ENCODE data around the gene SLC2A11.
"Not testable (repeated sequence)": the region's sequence is repeated elsewhere in the genome, so short reads cannot be mapped to it uniquely, and the experiment has no call there.

Gene SLC2A11

DNA sequence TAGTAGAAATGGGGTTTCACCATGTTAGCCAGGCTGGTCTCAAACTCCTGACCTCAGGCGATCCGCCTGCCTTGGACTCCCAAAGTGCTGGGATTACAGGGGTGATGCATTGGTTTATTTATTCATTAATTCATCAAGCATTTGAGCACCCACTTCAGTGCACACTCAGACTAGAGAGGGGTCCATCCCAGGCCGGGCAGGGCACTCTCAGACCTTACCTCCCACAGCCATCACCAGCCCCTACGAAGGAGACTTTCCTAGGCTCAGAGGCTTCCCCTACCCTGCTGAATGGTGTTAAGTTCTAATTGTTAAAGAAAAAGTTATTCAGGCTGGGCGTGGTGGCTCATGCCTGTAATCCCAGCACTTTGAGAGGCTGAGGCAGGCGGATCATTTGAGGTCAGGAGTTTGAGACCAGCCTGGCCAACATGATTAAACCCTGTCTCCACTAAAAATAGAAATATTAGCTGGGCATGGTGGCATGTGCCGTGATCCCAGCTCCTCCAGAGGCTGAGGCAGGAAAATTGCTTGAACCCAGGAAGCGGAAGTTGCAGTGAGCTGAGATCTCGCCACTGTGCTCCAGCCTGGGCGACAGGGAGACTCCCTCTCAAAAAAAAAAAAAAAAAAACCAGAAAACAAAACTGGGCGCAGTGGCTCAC lies 7.0 kb downstream of the SLC2A11 start:
- WGBS: 95% methylated on average over 6 of the region's 11 CpGs
- not testable (repeated sequence) for H2BK5ac ChIP-seq (ENCODE audit: low read depth, low read length, poor library complexity, severe bottlenecking); H2AFZ ChIP-seq (ENCODE audit: low read depth, low read length); H3K14ac ChIP-seq (ENCODE audit: low read length in 2 of 2); H3K23ac ChIP-seq (ENCODE audit: low read length in 2 of 2); H3K4ac ChIP-seq (ENCODE audit: low read depth in 1 of 2, low read length in 2 of 2); H3K27ac ChIP-seq (ENCODE audit: low read length, poor library complexity, severe bottlenecking); H3K79me1 ChIP-seq (replicated peaks; ENCODE audit: low read length, poor library complexity, severe bottlenecking); H3K18ac ChIP-seq (ENCODE audit: low read depth in 1 of 2, low read length in 2 of 2); H4K8ac ChIP-seq (ENCODE audit: low read length); H3K27me3 ChIP-seq (ENCODE audit: control insufficient read depth in 1 of 2, insufficient read depth in 1 of 2, low read length in 2 of 2); H3K9ac ChIP-seq (ENCODE audit: low read length); H3K4me1 ChIP-seq (ENCODE audit: control insufficient read depth, insufficient read depth, low read depth, low read length); H4K91ac ChIP-seq (ENCODE audit: low read length); H2BK12ac ChIP-seq (ENCODE audit: low read length in 2 of 2); H2BK15ac ChIP-seq (ENCODE audit: low read depth, poor library complexity, severe bottlenecking); H2AK5ac ChIP-seq (ENCODE audit: low read length, severe bottlenecking); H3K4me3 ChIP-seq (ENCODE audit: insufficient read depth in 1 of 2, low read depth in 1 of 2, low read length in 2 of 2); H3K4me2 ChIP-seq (ENCODE audit: low read length, poor library complexity, severe bottlenecking); H3K9me3 ChIP-seq (ENCODE audit: control insufficient read depth, low read length); H2BK120ac ChIP-seq (ENCODE audit: low read depth, low read length); DNase-seq
- peaks cover 22 to 60% of the 10 kb centered on the region in 2 experiments for H3K36me3 ChIP-seq (ENCODE audit: control insufficient read depth in 1 of 2, insufficient read depth in 2 of 2, low read depth in 1 of 2, low read length in 2 of 2)

DNA sequence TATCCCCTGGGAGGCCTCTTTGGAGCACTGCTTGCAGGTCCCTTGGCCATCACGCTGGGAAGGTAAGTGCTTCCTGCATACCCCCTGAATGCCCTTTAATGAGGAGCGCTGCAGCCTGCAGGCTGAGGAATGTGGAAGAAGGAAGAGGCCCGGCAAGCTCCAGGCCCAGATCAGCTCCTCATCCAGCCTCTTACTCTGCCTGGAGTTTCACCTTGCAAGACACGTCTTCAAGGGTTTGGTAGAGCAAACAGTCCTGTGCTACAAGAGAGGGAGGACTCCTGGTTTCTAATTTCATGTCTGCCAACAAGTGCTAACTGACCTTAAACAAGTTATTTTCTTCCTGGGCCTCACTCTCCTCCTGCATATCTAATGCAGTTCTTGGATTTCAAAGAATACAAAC lies 10.9 kb downstream of the SLC2A11 start:
- H3K36me3 ChIP-seq (ENCODE audit: control insufficient read depth in 1 of 2, insufficient read depth in 2 of 2, low read depth in 1 of 2, low read length in 2 of 2): peaks cover 33 to 56% of the 10 kb centered on the region in 2 experiments
- H3K79me1 ChIP-seq (replicated peaks; ENCODE audit: low read length, poor library complexity, severe bottlenecking): peaks cover 5% of the 10 kb centered on the region
- WGBS: 93% methylated on average over 3 of the region's 4 CpGs
- no peak overlapping the region for H3K27ac ChIP-seq (ENCODE audit: low read length, poor library complexity, severe bottlenecking)
- no peak for DNase-seq
- H3K27me3 ChIP-seq (ENCODE audit: control insufficient read depth in 1 of 2, insufficient read depth in 1 of 2, low read length in 2 of 2): no peaks in the 10 kb centered on the region
- H4K91ac ChIP-seq (ENCODE audit: low read length): no peak overlapping the region
- H3K18ac ChIP-seq (ENCODE audit: low read depth in 1 of 2, low read length in 2 of 2): no peak overlapping the region
- no peak overlapping the region for H3K4ac ChIP-seq (ENCODE audit: low read depth in 1 of 2, low read length in 2 of 2)
- H2BK12ac ChIP-seq (ENCODE audit: low read length in 2 of 2): no peak overlapping the region
- H3K9me3 ChIP-seq (ENCODE audit: control insufficient read depth, low read length): no peaks in the 10 kb centered on the region
- no peak overlapping the region for H2BK5ac ChIP-seq (ENCODE audit: low read depth, low read length, poor library complexity, severe bottlenecking)
- H3K23ac ChIP-seq (ENCODE audit: low read length in 2 of 2): no peak overlapping the region
- no peak overlapping the region for H2BK15ac ChIP-seq (ENCODE audit: low read depth, poor library complexity, severe bottlenecking)
- no peak overlapping the region for H2BK120ac ChIP-seq (ENCODE audit: low read depth, low read length)
- H2AK5ac ChIP-seq (ENCODE audit: low read length, severe bottlenecking): no peak overlapping the region
- H3K4me3 ChIP-seq (ENCODE audit: insufficient read depth in 1 of 2, low read depth in 1 of 2, low read length in 2 of 2): no peak overlapping the region
- no peak overlapping the region for H3K9ac ChIP-seq (ENCODE audit: low read length)
- no peak overlapping the region for H3K14ac ChIP-seq (ENCODE audit: low read length in 2 of 2)
- H2AFZ ChIP-seq (ENCODE audit: low read depth, low read length): no peak overlapping the region
- H3K4me2 ChIP-seq (ENCODE audit: low read length, poor library complexity, severe bottlenecking): no peak overlapping the region
- H4K8ac ChIP-seq (ENCODE audit: low read length): no peak overlapping the region
- H3K4me1 ChIP-seq (ENCODE audit: control insufficient read depth, insufficient read depth, low read depth, low read length): no peaks in the 10 kb centered on the region

DNA sequence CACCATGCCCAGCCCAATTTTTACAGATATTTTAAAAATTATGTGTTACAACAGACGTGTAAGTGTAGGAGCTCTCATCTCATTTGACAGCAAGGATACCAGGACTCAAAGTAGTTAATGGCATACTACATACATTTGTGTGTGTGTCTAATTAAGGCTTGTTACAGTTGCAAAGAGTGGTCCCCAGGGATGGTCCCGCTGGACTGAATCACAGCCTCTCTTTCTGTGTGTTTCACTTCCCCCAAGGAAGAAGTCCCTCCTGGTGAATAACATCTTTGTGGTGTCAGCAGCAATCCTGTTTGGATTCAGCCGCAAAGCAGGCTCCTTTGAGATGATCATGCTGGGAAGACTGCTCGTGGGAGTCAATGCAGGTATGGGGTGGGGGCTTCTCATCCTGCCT lies 17.2 kb downstream of the SLC2A11 start:
- Histone ChIP-seq H3K27me3 (ENCODE audit: control insufficient read depth in 1 of 2, insufficient read depth in 1 of 2, low read length in 2 of 2) (no peaks in the 10 kb centered on the region), H3K4ac (ENCODE audit: low read depth in 1 of 2, low read length in 2 of 2) (no peak overlapping the region), H2AFZ (ENCODE audit: low read depth, low read length) (no peak overlapping the region), H3K4me2 (ENCODE audit: low read length, poor library complexity, severe bottlenecking) (no peak overlapping the region), H3K4me3 (ENCODE audit: insufficient read depth in 1 of 2, low read depth in 1 of 2, low read length in 2 of 2) (no peak overlapping the region), H3K14ac (ENCODE audit: low read length in 2 of 2) (no peak overlapping the region), H2BK120ac (ENCODE audit: low read depth, low read length) (no peak overlapping the region), H3K9ac (ENCODE audit: low read length) (no peak overlapping the region), H3K79me1 (replicated peaks; ENCODE audit: low read length, poor library complexity, severe bottlenecking) (peaks cover 3% of the 10 kb centered on the region), H2BK5ac (ENCODE audit: low read depth, low read length, poor library complexity, severe bottlenecking) (no peak overlapping the region), H2BK15ac (ENCODE audit: low read depth, poor library complexity, severe bottlenecking) (no peak overlapping the region), H2AK5ac (ENCODE audit: low read length, severe bottlenecking) (no peak overlapping the region), H3K18ac (ENCODE audit: low read depth in 1 of 2, low read length in 2 of 2) (no peak overlapping the region), H4K91ac (ENCODE audit: low read length) (no peak overlapping the region), H3K9me3 (ENCODE audit: control insufficient read depth, low read length) (no peaks in the 10 kb centered on the region), H3K27ac (ENCODE audit: low read length, poor library complexity, severe bottlenecking) (no peak overlapping the region), H3K23ac (ENCODE audit: low read length in 2 of 2) (no peak overlapping the region), H4K8ac (ENCODE audit: low read length) (no peak overlapping the region), H2BK12ac (ENCODE audit: low read length in 2 of 2) (no peak overlapping the region), H3K4me1 (ENCODE audit: control insufficient read depth, insufficient read depth, low read depth, low read length) (no peaks in the 10 kb centered on the region), H3K36me3 (ENCODE audit: control insufficient read depth in 1 of 2, insufficient read depth in 2 of 2, low read depth in 1 of 2, low read length in 2 of 2) (peaks cover 32 to 50% of the 10 kb centered on the region in 2 experiments)
- WGBS: 92% methylated on average over 3 of the region's 4 CpGs
- no peak for DNase-seq

DNA sequence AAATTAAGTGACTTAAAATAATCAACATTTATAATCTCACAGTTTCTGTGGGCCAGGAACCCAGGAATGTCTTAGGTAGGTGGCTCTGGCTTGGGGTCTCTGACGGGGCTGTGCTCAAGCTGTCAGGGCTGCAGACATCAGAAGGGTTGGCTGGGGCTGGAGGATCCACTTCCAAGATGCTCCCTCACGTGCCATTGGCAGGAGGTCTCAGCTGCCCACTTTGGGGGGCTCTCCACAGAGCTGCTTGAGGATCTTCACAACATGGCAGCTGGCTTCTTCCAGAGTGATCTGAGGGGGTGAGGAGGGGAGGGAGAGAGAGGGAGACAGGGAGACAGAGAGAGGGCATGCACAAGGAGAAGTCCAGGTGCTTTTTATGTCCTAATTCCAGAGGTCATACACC lies 18.1 kb downstream of the SLC2A11 start:
- Histone ChIP-seq H3K4me2 (ENCODE audit: low read length, poor library complexity, severe bottlenecking) (no peak overlapping the region), H3K9me3 (ENCODE audit: control insufficient read depth, low read length) (no peaks in the 10 kb centered on the region), H3K4me1 (ENCODE audit: control insufficient read depth, insufficient read depth, low read depth, low read length) (no peaks in the 10 kb centered on the region), H3K79me1 (replicated peaks; ENCODE audit: low read length, poor library complexity, severe bottlenecking) (peaks cover 3% of the 10 kb centered on the region), H2AFZ (ENCODE audit: low read depth, low read length) (no peak overlapping the region), H3K9ac (ENCODE audit: low read length) (no peak overlapping the region), H3K14ac (ENCODE audit: low read length in 2 of 2) (no peak overlapping the region), H4K8ac (ENCODE audit: low read length) (no peak overlapping the region), H2BK5ac (ENCODE audit: low read depth, low read length, poor library complexity, severe bottlenecking) (no peak overlapping the region), H2BK12ac (ENCODE audit: low read length in 2 of 2) (no peak overlapping the region), H2AK5ac (ENCODE audit: low read length, severe bottlenecking) (no peak overlapping the region), H3K4me3 (ENCODE audit: insufficient read depth in 1 of 2, low read depth in 1 of 2, low read length in 2 of 2) (no peak overlapping the region), H3K36me3 (ENCODE audit: control insufficient read depth in 1 of 2, insufficient read depth in 2 of 2, low read depth in 1 of 2, low read length in 2 of 2) (peaks cover 26 to 46% of the 10 kb centered on the region in 2 experiments), H4K91ac (ENCODE audit: low read length) (no peak overlapping the region), H2BK120ac (ENCODE audit: low read depth, low read length) (no peak overlapping the region), H3K18ac (ENCODE audit: low read depth in 1 of 2, low read length in 2 of 2) (no peak overlapping the region), H2BK15ac (ENCODE audit: low read depth, poor library complexity, severe bottlenecking) (no peak overlapping the region), H3K23ac (ENCODE audit: low read length in 2 of 2) (no peak overlapping the region), H3K4ac (ENCODE audit: low read depth in 1 of 2, low read length in 2 of 2) (no peak overlapping the region), H3K27me3 (ENCODE audit: control insufficient read depth in 1 of 2, insufficient read depth in 1 of 2, low read length in 2 of 2) (no peaks in the 10 kb centered on the region), H3K27ac (ENCODE audit: low read length, poor library complexity, severe bottlenecking) (no peak overlapping the region)
- no peak for DNase-seq
- 92% methylated on average over 2 of the region's 2 CpGs for WGBS

All from mesenchymal stem cell (in vitro differentiated cells and primary cell).